H1 (cell line): ENCODE measurements around the gene GSTM3. TPM values are rescaled to one million over a fixed set of nuclear protein-coding genes. Genes with fewer than 3 reads are reported as not detected.

Source experiments
- BACH1 ChIP-seq: IDR thresholded peaks from 2 replicates; pipeline ENCODE4 v1.6.1; 2012; ENCODE audit warnings: low read length, improper control_type of control experiment
- CBX5 ChIP-seq: fragments of 300-800, 300-1000 bp; sonication (generic); IDR thresholded peaks from 2 replicates; pipeline ENCODE4 v1.7.1; 2016; ENCODE audit warnings: antibody characterized with exemption, low read length, low read depth
- PHF8 ChIP-seq: fragments of 200-600 bp; sonication (generic); conservative IDR thresholded peaks from 2 replicates; pipeline ENCODE4 v1.7.1; 2012; ENCODE audit warnings: low read depth, mild to moderate bottlenecking, inconsistent platforms, low read length, moderate library complexity
- SRF ChIP-seq: IDR thresholded peaks from 2 replicates; pipeline ENCODE4 v1.6.1; 2011; ENCODE audit warnings: mild to moderate bottlenecking, low read depth, low read length, moderate library complexity
- TBP ChIP-seq: IDR thresholded peaks from 2 replicates; pipeline ENCODE4 v1.6.1; 2011; ENCODE audit warnings: low read depth, low read length, improper control_type of control experiment
- ZNF274 ChIP-seq: IDR thresholded peaks from 2 replicates; pipeline ENCODE4 v1.7.0; 2012; ENCODE audit warnings: low read length, borderline replicate concordance; ENCODE audit errors: extremely low read depth
- polyA plus RNA-seq, 7 experiments: library from polyadenylated mRNA; depleted of rRNA in 3 of 7; stranded (reverse) in 5 of 7; unstranded in 2 of 7; fragments of >200 nt in 5 of 7; fragments of 200-250 nt in 2 of 7; gene quantifications; 1 replicate in 5 of 7; 2 replicates in 1 of 7; 4 replicates in 1 of 7; pipeline versions ENCODE4 v1.2.1 to v1.2.3, GENCODE V29; 2011 to 2013; ENCODE audit warnings: missing spikeins in 2 of 7, mixed read lengths in 2 of 7
- total RNA-seq: library from RNA; stranded (reverse); fragmentation: NEBNext Ultra II Directional; extraction: Animal tissue kit (Norgen Biotek cat#: 25700); gene quantifications from 2 replicates; pipeline ENCODE4 v1.2.1, GENCODE V29; 2021

GSTM3 gene
- total and polyA plus RNA-seq, 2 of the 8 experiments (the other 6 are each of a cell fraction or from before 2014, with no cell fraction given): 2.2 to 5.1 TPM

GRCh38 chr1:109691759-109692158 lies 49.1 kb downstream of the GSTM3 start (continued):
- no peak for TF ChIP-seq ZNF274
- TF ChIP-seq TBP: no peak
- no peak for TF ChIP-seq SRF
- TF ChIP-seq BACH1: no peak
- TF ChIP-seq CBX5: no peak
- no peak for TF ChIP-seq PHF8
